Anterior cingulate cortex (tissue), 58 donors: ENCODE measurements around the gene CARMIL1.

Source experiments
- DNase-seq, 58 donors: peaks; one replicate each; lab custom pipeline; 2025; lab: John Stamatoyannopoulos, UW

Gene CARMIL1

GRCh38 chr6:25628471-25629197 is 349.5 kb downstream of the CARMIL1 start:
- no peak for DNase-seq

GRCh38 chr6:25629198-25629576 is 350.0 kb downstream of the CARMIL1 start:
- DNase-seq, result no peak

DNA sequence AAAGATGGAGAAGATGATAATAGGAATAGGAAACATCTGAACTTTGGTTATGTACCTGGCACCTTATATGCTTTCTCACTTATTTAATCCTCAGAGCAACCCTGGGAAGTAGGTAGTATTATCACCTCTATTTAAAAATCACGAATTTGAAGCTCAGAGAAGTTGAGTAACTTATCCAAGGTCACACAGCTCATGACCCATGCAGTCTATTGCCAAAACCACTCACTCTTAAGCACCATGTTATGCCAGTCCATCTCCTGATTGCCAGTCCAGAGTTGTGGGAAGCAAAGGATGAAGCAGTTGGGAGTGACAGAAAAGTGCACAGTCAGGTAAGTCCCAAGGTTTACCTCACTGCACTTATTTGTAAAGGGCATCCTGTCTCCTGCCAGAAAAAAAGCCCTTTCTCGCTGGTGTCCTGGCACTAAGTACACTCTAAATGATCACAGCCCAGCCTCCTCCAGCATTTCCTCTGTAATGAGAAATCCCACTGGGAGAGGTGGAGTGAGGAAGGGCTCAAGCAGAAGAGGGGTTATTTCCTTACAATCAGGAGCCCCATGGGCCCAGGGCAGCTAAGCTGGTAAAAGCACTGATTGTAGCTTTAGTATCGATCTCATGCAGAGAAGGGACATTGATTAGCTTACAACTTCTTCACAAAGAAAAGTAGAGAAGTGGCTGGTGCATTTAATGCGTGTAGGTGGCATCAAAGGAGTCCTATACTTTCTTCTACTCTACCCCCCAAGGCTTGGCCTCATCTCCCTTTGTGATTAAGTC is 351.5 kb downstream of the CARMIL1 start:
- no peak for DNase-seq

DNA sequence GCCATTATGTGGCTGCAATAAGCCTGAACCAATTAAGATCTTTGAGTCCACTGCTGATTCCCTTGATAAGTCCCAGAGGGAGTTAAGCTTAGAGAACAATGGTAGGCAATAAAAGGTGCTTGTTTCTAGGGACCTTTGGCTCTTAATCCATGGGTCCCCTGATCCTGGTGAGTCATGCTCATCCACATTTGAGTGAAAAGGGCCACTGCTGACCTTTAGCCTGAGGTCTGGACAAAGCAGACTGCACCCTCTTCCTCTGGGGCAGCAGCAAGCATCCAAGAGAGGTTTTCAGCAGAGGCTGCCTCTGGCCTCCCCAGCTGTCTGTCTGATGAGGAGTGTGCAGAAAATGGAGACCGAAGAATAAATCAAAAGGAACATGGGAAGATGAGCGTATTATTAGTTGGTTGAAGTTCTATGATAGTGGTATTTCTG is 356.7 kb downstream of the CARMIL1 start:
- DNase-seq, result no peak

GRCh38 chr6:25637211-25637610 is 358.0 kb downstream of the CARMIL1 start:
- no peak for DNase-seq

DNA sequence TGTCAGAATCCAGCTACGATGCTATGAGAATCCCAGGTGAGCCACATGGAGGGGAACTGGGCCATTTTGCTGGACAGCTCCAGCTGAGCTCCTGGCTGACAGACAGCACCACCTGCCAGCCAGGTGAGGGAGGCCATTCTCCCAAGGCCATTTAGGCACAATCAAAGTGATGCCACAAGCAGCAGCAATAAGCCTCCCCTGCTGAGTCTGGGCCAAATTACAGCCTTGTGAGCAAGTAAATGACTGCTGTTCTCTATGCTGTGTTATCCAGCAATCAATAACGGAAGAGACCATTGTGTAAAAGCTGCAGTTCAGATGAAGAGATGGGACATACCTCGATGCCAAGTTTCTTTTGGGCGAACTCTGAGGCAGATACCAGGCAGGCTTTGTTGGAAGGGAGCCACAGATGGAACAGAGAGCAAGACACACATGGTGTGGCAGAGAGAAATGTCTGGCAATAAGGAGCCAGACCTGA is 358.8 kb downstream of the CARMIL1 start:
- no peak for DNase-seq

DNA sequence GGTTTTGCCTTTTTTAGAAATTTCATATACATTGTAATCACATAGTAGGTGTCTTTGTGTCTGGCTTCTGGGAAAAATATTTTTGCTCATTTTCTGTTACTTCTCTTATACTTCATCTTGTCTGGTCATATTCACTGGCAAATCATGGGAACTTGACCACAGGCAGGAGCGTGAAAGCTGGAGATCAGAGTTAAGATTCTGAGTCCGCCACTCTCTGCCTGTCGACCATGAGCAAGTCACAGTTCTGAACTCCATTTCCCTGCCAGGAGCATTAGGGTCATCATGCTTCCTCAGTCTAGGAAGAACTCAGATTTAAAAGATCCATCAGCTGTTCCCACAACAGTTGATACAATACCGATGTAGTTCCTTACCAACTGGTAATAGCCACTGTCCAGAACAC is 360.5 kb downstream of the CARMIL1 start:
- no peak for DNase-seq

DNA sequence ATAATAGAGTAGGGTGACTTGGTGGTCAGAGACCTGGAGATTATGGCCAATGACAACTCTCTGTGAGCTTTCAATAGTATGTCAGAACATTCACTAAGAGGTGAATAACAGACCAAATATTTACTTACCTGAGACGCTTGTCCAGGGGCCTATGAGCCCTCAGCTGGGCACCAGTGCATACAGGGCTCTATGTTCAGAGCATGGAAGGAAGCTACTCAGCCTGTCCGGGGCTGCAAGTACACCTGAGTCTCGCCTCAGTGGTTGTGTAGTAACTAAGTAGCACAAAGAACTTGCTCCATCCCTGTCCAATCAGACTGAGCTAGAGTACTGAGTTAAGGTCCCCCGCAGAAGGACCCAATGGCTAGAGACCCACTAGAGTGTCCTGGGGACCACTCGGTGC is 361.3 kb downstream of the CARMIL1 start:
- no peak for DNase-seq

GRCh38 chr6:25640891-25641290 is 361.7 kb downstream of the CARMIL1 start:
- no peak for DNase-seq

- no peak for DNase-seq
Measured at GRCh38 chr6:25641377-25641776, 362.2 kb downstream of the CARMIL1 start.

DNA sequence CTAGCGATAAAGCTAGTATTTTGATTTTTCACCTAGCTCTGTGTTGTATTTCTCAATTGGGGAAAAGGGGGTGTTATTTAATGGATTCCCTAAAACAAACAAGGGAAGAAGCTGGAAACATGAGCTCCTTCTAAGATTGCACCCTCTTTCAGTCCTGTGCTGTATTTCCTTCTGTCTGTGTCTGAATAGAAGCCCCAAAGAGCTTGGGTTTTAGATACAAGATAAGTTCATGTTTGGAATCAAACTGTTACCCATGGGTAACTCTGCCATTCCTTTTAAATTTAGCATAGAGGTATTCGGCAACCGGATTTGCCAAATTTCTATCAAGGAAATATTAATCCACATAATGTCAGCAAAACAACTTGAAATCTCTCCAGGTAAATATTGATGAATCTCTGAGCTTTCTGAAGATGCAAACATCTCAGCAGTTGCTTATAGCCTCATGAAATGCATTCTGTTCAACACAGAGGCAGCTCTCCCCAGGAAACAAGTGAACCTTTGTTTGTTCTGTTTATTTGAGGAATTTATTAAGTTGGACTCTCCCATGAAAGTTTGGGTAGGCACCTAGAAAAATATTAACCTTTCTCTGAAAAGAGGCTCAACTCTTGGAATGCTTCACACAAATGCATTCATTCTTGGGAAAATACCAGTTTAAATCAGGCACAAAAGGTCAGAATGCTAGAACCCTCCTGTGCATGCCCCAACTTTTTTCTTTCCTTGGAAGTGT is 362.9 kb downstream of the CARMIL1 start:
- no peak for DNase-seq

GRCh38 chr6:25642667-25643328 is 363.6 kb downstream of the CARMIL1 start:
- no peak for DNase-seq

DNA sequence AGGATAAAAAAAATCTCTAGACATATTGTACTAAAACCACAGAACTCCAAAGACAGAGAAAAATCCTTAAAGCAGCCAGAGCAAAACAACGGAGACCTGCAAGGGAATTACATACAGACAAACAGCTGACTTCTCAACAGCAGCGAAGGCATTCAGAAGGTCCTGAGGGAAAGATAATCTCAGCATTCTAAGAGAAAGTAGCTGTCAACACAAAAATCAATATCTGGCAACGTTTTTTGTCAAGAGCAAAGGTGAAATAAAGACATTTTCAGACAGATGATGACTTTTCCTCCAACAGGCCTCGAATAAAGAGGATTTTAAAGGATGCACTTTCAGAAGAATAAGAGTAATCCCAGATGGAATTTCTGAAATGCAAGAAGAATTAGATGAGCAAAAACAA is 366.7 kb downstream of the CARMIL1 start:
- no peak for DNase-seq

GRCh38 chr6:25649611-25650010 is 370.4 kb downstream of the CARMIL1 start:
- DNase-seq, result no peak

- peak in 10 of 58 donors; percentile 0 to 13 (median 3) for DNase-seq
Measured at GRCh38 chr6:25652007-25652515, 372.9 kb downstream of the CARMIL1 start, which contains the start of gene SCGN. Gene SCGN, plus strand, starts transcription at chr6:25652215. Its CDS starts 189 bp downstream, at chr6:25652404.

GRCh38 chr6:25655723-25656122 is 376.5 kb downstream of the CARMIL1 start:
- no peak for DNase-seq

GRCh38 chr6:25659633-25660368 is 380.6 kb downstream of the CARMIL1 start:
- no peak for DNase-seq

DNA sequence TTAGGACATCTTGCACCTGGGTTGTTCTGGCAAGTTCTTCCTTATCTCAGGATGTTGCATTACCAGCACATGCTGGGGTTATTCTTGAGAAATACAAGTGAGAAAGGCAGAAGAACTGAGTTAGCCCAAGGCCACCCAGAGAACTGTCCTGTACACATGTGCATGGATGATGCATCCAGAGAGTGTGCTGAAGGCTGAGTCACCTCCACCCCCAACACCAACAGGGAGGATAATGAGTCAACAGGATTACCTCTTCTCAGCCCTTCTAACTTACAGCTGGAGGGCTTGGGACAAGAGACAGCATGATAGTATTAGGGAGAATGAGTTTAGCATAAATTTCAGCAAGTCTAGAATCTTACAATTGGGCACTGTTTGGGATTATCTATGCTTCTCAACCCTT is 381.3 kb downstream of the CARMIL1 start:
- no peak for DNase-seq

- DNase-seq, result no peak
Measured at GRCh38 chr6:25661129-25661779, 382.1 kb downstream of the CARMIL1 start.
